OCI-LY7 (cell line): ENCODE data around the gene SIRPB1.
"Not testable (repeated sequence)": the region's sequence is repeated elsewhere in the genome, so short reads cannot be mapped to it uniquely, and the experiment has no call there.

Experiments used
- EZH2phosphoT487 ChIP-seq: fragments of 200-600 bp; sonication (generic); IDR thresholded peaks from 2 replicates; pipeline ENCODE4 v1.6.1; 2018; ENCODE audit warnings: low read depth, borderline replicate concordance, mild to moderate bottlenecking, mixed run types, antibody characterized with exemption, low read length, moderate library complexity, mixed read lengths
- TF ChIP-seq, protein P1 (sequence below): fragments of 200-600 bp; sonication (generic); conservative IDR thresholded peaks from 2 replicates; pipeline ENCODE4 v1.5.1; 2014; ENCODE audit warnings: mild to moderate bottlenecking, antibody characterized with exemption, low read length, moderate library complexity, mixed read lengths

DNA sequence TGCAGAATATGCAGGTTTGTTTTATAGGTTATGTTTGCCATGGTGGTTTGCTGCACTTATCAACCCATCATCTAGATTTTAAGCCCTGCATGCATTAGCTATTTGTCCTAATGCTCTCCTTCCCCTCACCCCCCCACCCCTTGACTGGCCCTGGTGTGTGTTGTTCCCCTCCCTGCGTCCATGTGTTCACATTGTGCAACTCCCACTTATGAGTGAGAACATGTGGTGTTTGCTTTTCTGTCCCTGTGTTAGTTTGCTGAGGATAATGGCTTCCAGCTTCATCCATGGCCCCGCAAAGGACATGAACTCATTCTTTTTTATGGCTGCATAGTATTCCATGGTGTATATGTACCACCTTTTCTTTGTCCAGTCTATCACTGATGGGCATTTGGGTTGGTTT, 18.8 kb upstream of the SIRPB1 start:
- TF ChIP-seq, protein P1, sequence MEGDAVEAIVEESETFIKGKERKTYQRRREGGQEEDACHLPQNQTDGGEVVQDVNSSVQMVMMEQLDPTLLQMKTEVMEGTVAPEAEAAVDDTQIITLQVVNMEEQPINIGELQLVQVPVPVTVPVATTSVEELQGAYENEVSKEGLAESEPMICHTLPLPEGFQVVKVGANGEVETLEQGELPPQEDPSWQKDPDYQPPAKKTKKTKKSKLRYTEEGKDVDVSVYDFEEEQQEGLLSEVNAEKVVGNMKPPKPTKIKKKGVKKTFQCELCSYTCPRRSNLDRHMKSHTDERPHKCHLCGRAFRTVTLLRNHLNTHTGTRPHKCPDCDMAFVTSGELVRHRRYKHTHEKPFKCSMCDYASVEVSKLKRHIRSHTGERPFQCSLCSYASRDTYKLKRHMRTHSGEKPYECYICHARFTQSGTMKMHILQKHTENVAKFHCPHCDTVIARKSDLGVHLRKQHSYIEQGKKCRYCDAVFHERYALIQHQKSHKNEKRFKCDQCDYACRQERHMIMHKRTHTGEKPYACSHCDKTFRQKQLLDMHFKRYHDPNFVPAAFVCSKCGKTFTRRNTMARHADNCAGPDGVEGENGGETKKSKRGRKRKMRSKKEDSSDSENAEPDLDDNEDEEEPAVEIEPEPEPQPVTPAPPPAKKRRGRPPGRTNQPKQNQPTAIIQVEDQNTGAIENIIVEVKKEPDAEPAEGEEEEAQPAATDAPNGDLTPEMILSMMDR = not testable (repeated sequence)
- not testable (repeated sequence) for TF ChIP-seq EZH2phosphoT487
